ENCODE results near the gene SPECC1L. TPM values are rescaled to one million over a fixed set of nuclear protein-coding genes. Genes with fewer than 3 reads are reported as not detected.

The SPECC1L gene
- total RNA-seq = 21.9 TPM

GRCh38 chr22:24270556-24271385, at the start of gene SPECC1L:
TSS of gene SPECC1L (plus strand) at chr22:24270831. CDS start at chr22:24302232, 31,401 bp downstream.
- Histone ChIP-seq H3K4me3 (ENCODE audit: low read length in 3 of 3) (peak within 1 kb of the TSS; percentile 93 to 97 (median 94)), H3K9me3 (ENCODE audit: control insufficient read depth in 3 of 3, low read length in 3 of 3) (no peaks in the 10 kb centered on the region), H3K4me1 (ENCODE audit: control insufficient read depth in 3 of 3, insufficient read depth in 3 of 3, low read length in 3 of 3) (peaks cover 5 to 17% (median 13%) of the 10 kb centered on the region in 3 donors), H3K27me3 (ENCODE audit: control insufficient read depth in 3 of 3, insufficient read depth in 3 of 3, low read length in 3 of 3) (no peaks in the 10 kb centered on the region), H3K36me3 (ENCODE audit: control insufficient read depth in 3 of 3, insufficient read depth in 3 of 3, low read length in 3 of 3) (no peaks in the 10 kb centered on the region), H3K27ac (ENCODE audit: low read depth, low read length) (peak within 1 kb of the TSS; percentile 91), H3K9ac (ENCODE audit: low read depth in 1 of 3, low read length in 3 of 3) (peak within 1 kb of the TSS; percentile 95 to 99 (median 97))

- Histone ChIP-seq H3K27me3 (ENCODE audit: control insufficient read depth in 3 of 3, insufficient read depth in 3 of 3, low read length in 3 of 3) (no peaks in the 10 kb centered on the region), H3K4me1 (ENCODE audit: control insufficient read depth in 3 of 3, insufficient read depth in 3 of 3, low read length in 3 of 3) (no peaks in the 10 kb centered on the region), H3K36me3 (ENCODE audit: control insufficient read depth in 3 of 3, insufficient read depth in 3 of 3, low read length in 3 of 3) (peaks cover 0 to 12% (median 11%) of the 10 kb centered on the region in 3 donors), H3K9ac (ENCODE audit: low read depth in 1 of 3, low read length in 3 of 3) (no peak overlapping the region), H3K9me3 (ENCODE audit: control insufficient read depth in 3 of 3, low read length in 3 of 3) (peaks cover 0 to 10% (median 4%) of the 10 kb centered on the region in 3 donors), H3K27ac (ENCODE audit: low read depth, low read length) (no peak overlapping the region), H3K4me3 (ENCODE audit: low read length in 3 of 3) (no peak overlapping the region)
Observed at GRCh38 chr22:24224468-24224867, 46.2 kb upstream of the SPECC1L start.

- Histone ChIP-seq H3K9me3 (ENCODE audit: control insufficient read depth in 3 of 3, low read length in 3 of 3) (peaks cover 0 to 10% (median 4%) of the 10 kb centered on the region in 3 donors), H3K4me3 (ENCODE audit: low read length in 3 of 3) (no peak overlapping the region)
Observed at GRCh38 chr22:24225044-24225601, 45.5 kb upstream of the SPECC1L start.

GRCh38 chr22:24225951-24226350, 44.7 kb upstream of the SPECC1L start:
- no peak overlapping the region for H3K27ac ChIP-seq (ENCODE audit: low read depth, low read length)
- no peaks in the 10 kb centered on the region for H3K4me1 ChIP-seq (ENCODE audit: control insufficient read depth in 3 of 3, insufficient read depth in 3 of 3, low read length in 3 of 3)
- peaks cover 0 to 10% (median 4%) of the 10 kb centered on the region in 3 donors for H3K9me3 ChIP-seq (ENCODE audit: control insufficient read depth in 3 of 3, low read length in 3 of 3)
- no peaks in the 10 kb centered on the region for H3K27me3 ChIP-seq (ENCODE audit: control insufficient read depth in 3 of 3, insufficient read depth in 3 of 3, low read length in 3 of 3)
- no peak overlapping the region for H3K4me3 ChIP-seq (ENCODE audit: low read length in 3 of 3)
- H3K36me3 ChIP-seq (ENCODE audit: control insufficient read depth in 3 of 3, insufficient read depth in 3 of 3, low read length in 3 of 3) = peaks cover 0 to 9% (median 9%) of the 10 kb centered on the region in 3 donors
- no peak overlapping the region for H3K9ac ChIP-seq (ENCODE audit: low read depth in 1 of 3, low read length in 3 of 3)

More at GRCh38 chr22:24225044-24225601, 45.5 kb upstream of the SPECC1L start:
- Histone ChIP-seq H3K27me3 (ENCODE audit: control insufficient read depth in 3 of 3, insufficient read depth in 3 of 3, low read length in 3 of 3) (no peaks in the 10 kb centered on the region), H3K4me1 (ENCODE audit: control insufficient read depth in 3 of 3, insufficient read depth in 3 of 3, low read length in 3 of 3) (no peaks in the 10 kb centered on the region), H3K9ac (ENCODE audit: low read depth in 1 of 3, low read length in 3 of 3) (no peak overlapping the region), H3K36me3 (ENCODE audit: control insufficient read depth in 3 of 3, insufficient read depth in 3 of 3, low read length in 3 of 3) (peaks cover 0 to 9% (median 9%) of the 10 kb centered on the region in 3 donors), H3K27ac (ENCODE audit: low read depth, low read length) (no peak overlapping the region)

- no peak overlapping the region for H3K27ac ChIP-seq (ENCODE audit: low read depth, low read length)
- no peaks in the 10 kb centered on the region for H3K4me1 ChIP-seq (ENCODE audit: control insufficient read depth in 3 of 3, insufficient read depth in 3 of 3, low read length in 3 of 3)
- no peaks in the 10 kb centered on the region for H3K9me3 ChIP-seq (ENCODE audit: control insufficient read depth in 3 of 3, low read length in 3 of 3)
- peaks cover 0 to 4% (median 2%) of the 10 kb centered on the region in 3 donors for H3K36me3 ChIP-seq (ENCODE audit: control insufficient read depth in 3 of 3, insufficient read depth in 3 of 3, low read length in 3 of 3)
- H3K4me3 ChIP-seq (ENCODE audit: low read length in 3 of 3) = no peak overlapping the region
- no peaks in the 10 kb centered on the region for H3K27me3 ChIP-seq (ENCODE audit: control insufficient read depth in 3 of 3, insufficient read depth in 3 of 3, low read length in 3 of 3)
- H3K9ac ChIP-seq (ENCODE audit: low read depth in 1 of 3, low read length in 3 of 3) = no peak overlapping the region
Observed at GRCh38 chr22:24230911-24231656, 39.5 kb upstream of the SPECC1L start.

GRCh38 chr22:24231706-24232105, 38.9 kb upstream of the SPECC1L start:
- Histone ChIP-seq H3K27ac (ENCODE audit: low read depth, low read length) (no peak overlapping the region), H3K27me3 (ENCODE audit: control insufficient read depth in 3 of 3, insufficient read depth in 3 of 3, low read length in 3 of 3) (no peaks in the 10 kb centered on the region), H3K4me3 (ENCODE audit: low read length in 3 of 3) (no peak overlapping the region), H3K36me3 (ENCODE audit: control insufficient read depth in 3 of 3, insufficient read depth in 3 of 3, low read length in 3 of 3) (peaks cover 0 to 2% (median 0%) of the 10 kb centered on the region in 3 donors), H3K9me3 (ENCODE audit: control insufficient read depth in 3 of 3, low read length in 3 of 3) (no peaks in the 10 kb centered on the region), H3K9ac (ENCODE audit: low read depth in 1 of 3, low read length in 3 of 3) (no peak overlapping the region), H3K4me1 (ENCODE audit: control insufficient read depth in 3 of 3, insufficient read depth in 3 of 3, low read length in 3 of 3) (no peaks in the 10 kb centered on the region)

GRCh38 chr22:24232124-24232523, 38.5 kb upstream of the SPECC1L start:
- Histone ChIP-seq H3K4me1 (ENCODE audit: control insufficient read depth in 3 of 3, insufficient read depth in 3 of 3, low read length in 3 of 3) (no peaks in the 10 kb centered on the region), H3K27me3 (ENCODE audit: control insufficient read depth in 3 of 3, insufficient read depth in 3 of 3, low read length in 3 of 3) (no peaks in the 10 kb centered on the region), H3K9me3 (ENCODE audit: control insufficient read depth in 3 of 3, low read length in 3 of 3) (no peaks in the 10 kb centered on the region), H3K4me3 (ENCODE audit: low read length in 3 of 3) (no peak overlapping the region), H3K9ac (ENCODE audit: low read depth in 1 of 3, low read length in 3 of 3) (no peak overlapping the region), H3K36me3 (ENCODE audit: control insufficient read depth in 3 of 3, insufficient read depth in 3 of 3, low read length in 3 of 3) (no peaks in the 10 kb centered on the region), H3K27ac (ENCODE audit: low read depth, low read length) (no peak overlapping the region)

- no peaks in the 10 kb centered on the region for H3K4me1 ChIP-seq (ENCODE audit: control insufficient read depth in 3 of 3, insufficient read depth in 3 of 3, low read length in 3 of 3)
- H3K27ac ChIP-seq (ENCODE audit: low read depth, low read length) = no peak overlapping the region
- no peak overlapping the region for H3K9ac ChIP-seq (ENCODE audit: low read depth in 1 of 3, low read length in 3 of 3)
- H3K36me3 ChIP-seq (ENCODE audit: control insufficient read depth in 3 of 3, insufficient read depth in 3 of 3, low read length in 3 of 3) = no peaks in the 10 kb centered on the region
- no peaks in the 10 kb centered on the region for H3K27me3 ChIP-seq (ENCODE audit: control insufficient read depth in 3 of 3, insufficient read depth in 3 of 3, low read length in 3 of 3)
- H3K9me3 ChIP-seq (ENCODE audit: control insufficient read depth in 3 of 3, low read length in 3 of 3) = no peaks in the 10 kb centered on the region
- H3K4me3 ChIP-seq (ENCODE audit: low read length in 3 of 3) = no peak overlapping the region
Observed at GRCh38 chr22:24232725-24233124, 37.9 kb upstream of the SPECC1L start.

- H3K27me3 ChIP-seq (ENCODE audit: control insufficient read depth in 3 of 3, insufficient read depth in 3 of 3, low read length in 3 of 3) = no peaks in the 10 kb centered on the region
- no peak overlapping the region for H3K4me3 ChIP-seq (ENCODE audit: low read length in 3 of 3)
- H3K9ac ChIP-seq (ENCODE audit: low read depth in 1 of 3, low read length in 3 of 3) = no peak overlapping the region
- H3K36me3 ChIP-seq (ENCODE audit: control insufficient read depth in 3 of 3, insufficient read depth in 3 of 3, low read length in 3 of 3) = no peaks in the 10 kb centered on the region
- H3K27ac ChIP-seq (ENCODE audit: low read depth, low read length) = no peak overlapping the region
- no peaks in the 10 kb centered on the region for H3K4me1 ChIP-seq (ENCODE audit: control insufficient read depth in 3 of 3, insufficient read depth in 3 of 3, low read length in 3 of 3)
- H3K9me3 ChIP-seq (ENCODE audit: control insufficient read depth in 3 of 3, low read length in 3 of 3) = no peaks in the 10 kb centered on the region
Observed at GRCh38 chr22:24233235-24233634, 37.4 kb upstream of the SPECC1L start.
